Inferior parietal cortex (tissue), 1 donor: ENCODE results near the gene MYT1.
"Not testable (repeated sequence)": the region's sequence is repeated elsewhere in the genome, so short reads cannot be mapped to it uniquely, and the experiment has no call there.

Experiments used
- DNase-seq: peaks from one replicate; pipeline ENCODE4 v3.0.0-alpha.2; 2016; ENCODE audit errors: extremely low spot score

The MYT1 gene

DNA sequence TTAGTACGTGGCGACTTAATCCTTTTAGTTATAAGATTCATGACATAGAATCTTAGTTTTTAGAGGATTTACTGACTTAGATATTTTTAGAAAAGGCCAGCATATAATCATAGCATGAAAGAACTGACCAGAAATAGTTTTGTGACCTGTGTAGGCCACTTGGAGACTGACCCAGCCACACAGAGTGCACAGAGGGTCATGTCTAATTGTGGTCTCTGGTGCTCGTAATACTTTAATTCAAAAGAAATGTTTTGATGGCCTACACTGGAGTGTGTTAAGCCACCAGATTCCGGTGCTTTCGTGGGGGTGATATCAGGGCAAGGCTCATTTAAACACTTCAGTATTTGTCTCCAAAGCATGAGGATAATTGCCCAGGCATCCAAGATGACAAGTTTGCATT is 102.7 kb downstream of the MYT1 start:
- no peak for DNase-seq

DNA sequence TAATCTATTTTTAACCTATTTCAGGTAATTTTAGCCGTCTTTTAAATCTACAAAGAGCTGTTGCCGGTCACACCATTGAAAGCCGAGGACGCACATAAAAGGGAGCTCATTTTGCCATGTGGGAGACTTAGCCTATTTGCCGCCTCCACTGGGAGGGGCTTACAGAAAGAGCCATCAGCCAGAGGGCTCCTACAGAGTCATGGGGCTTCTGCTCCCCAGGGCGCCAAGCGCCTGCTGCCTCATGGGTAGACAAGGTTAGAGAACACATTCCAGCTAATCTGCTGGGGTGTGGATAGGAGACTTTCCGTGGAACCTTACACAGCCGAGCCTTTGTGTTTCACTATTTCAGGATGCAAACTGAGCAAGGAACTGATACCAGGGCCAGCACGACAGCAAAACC is 103.9 kb downstream of the MYT1 start:
- no peak for DNase-seq

GRCh38 chr20:64269604-64270411 is 105.6 kb downstream of the MYT1 start:
- DNase-seq: no peak

DNA sequence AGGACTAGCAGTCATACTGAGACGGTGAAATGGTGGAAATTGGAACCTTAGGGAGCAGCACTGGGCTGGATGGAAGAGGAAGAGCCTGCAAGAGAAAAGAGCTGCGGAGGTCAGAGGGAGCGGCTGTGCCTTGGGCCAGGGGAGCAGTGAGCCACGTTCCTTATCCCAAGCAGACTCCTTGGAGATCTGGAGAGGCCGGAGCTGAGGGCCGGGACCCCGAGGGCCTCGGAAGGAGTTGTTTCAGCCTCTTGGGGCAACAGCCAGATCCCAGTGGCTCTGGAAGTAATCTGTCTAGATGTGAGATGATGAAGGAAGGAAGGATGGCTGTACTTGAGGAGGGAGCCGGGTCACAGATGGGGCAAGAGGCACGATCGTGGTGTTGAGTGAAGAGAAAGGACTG is 107.4 kb downstream of the MYT1 start:
- DNase-seq: no peak

DNA sequence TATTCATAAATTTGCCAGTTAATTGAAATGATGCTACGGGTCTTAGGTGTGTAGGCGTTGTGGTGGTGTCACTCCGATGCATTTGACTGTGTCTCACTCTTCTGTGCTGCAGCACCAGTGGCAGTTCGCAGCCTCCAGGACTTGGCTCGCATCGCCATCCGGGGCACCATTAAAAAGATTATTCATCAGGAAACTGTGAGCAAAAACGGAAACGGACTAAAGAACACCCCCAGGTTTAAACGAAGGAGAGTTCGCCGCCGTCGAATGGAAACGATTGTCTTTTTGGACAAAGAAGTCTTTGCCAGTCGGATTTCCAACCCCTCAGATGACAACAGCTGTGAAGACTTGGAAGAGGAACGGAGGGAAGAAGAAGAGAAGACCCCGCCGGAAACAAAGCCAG is 108.9 kb downstream of the MYT1 start:
- DNase-seq: no peak

DNA sequence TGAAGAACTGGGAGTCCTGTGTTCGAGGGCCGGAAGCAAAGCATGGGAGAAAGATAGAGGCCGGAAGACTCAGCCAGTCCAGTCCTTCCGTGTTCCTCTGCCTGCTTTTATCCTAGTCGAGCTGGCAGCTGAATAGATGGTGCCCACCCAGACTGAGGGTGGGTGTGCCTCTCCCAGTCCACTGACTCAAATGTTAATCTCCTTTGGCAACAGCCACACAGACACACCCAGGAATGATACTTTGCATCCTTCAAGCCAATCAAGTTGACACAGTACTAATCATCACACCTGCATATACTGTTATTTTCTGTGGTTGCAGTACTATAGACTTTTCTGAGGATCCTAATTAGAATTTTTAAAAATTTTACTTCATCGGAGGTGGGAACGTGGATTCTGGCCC is 112.6 kb downstream of the MYT1 start:
- no peak for DNase-seq

DNA sequence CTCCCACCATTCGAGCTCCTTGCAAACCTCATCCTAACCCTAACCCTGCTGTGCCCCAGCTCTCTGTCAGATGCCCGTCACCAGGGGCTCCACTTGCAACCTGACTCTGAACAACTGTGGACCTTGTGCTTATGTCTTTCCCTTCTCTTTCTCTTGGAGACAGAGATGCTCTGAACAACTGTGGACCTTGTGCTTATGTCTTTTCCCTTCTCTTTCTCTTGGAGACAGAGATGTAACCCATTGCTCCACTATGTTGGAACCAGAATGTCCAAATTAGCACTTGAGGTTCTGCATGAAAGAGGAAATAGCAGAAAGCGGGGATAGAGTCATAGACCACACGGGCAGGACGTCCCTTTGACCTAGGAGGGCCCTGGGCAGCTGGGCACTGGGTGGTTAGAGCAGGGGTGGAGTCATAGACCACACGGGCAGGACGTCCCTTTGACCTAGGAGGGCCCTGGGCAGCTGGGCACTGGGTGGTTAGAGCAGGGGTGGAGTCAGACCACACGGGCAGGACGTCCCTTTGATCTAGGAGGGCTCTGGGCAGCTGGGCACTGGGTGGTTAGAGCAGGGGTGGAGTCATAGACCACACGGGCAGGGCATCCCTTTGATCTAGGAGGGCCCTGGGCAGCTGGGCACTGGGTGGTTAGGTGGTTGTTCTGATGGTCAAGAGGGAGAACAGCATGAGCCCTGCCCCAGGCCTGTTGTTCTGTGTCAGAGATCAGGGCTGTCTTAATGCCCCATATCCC is 113.5 kb downstream of the MYT1 start:
- no peak for DNase-seq

DNA sequence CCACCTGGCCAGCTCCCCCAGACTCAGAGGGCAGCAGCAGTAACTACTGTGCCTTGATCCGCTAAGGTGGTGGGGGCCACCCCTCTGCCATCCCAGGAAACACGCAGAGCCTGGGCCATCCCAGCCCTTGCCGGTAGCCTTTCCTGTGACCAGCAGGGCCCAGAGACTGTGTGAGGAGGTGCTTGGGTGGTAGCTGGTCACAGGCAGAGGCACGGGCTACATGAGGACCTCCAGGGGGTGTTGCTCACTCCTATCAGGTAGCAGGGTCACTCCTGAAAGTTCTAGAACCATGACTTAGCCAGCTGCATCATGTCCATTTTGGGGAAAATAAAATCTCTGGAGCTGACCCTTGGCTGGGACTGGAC is 114.0 kb downstream of the MYT1 start:
- DNase-seq: no peak

GRCh38 chr20:64279826-64280459 is 115.7 kb downstream of the MYT1 start:
- no peak for DNase-seq

- no peak for DNase-seq
Observed at GRCh38 chr20:64280460-64280843, 116.2 kb downstream of the MYT1 start.

DNA sequence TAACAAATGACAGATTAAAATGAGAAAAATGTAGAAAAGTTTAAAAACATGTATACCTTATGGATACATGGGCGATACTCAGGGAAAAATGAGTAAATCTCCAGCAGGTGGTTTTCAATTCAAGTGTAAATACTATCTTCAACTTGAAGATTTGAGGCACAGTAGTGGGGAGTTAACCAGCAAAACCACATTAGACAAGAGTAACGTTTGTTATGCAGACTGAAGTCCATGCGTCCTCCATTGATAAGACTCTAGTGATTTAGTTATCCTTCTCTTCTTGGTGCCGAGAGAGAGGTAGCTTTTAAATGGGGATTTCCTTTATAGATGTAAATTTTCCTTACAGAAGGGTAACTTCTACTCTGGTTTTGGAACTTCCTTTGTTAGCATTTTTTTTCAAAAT is 119.4 kb downstream of the MYT1 start:
- DNase-seq: no peak

GRCh38 chr20:64285579-64286446 is 121.6 kb downstream of the MYT1 start:
- peak; percentile 47 for DNase-seq

GRCh38 chr20:64286447-64287263 is 122.4 kb downstream of the MYT1 start:
- DNase-seq: not testable (repeated sequence)

DNA sequence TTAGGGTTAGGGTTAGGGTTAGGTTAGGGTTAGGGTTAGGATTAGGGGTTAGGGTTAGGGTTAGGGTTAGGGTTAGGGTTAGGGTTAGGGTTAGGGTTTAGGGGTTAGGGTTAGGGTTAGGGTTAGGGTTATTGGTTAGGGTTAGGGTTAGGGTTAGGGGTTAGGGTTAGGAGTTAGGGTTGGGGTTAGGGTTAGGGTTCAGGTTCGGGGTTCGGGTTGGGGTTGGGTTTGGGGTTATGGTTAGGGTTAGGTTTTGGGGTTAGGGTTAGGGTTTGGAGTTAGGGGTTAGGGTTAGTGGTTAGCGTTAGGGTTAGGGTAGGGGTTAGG is 123.0 kb downstream of the MYT1 start:
- DNase-seq: not testable (repeated sequence)
